Ovary (tissue), 9 donors: ENCODE measurements around the gene SMARCB1. TPM values are rescaled to one million over a fixed set of nuclear protein-coding genes. Genes with fewer than 3 reads are reported as not detected.

Experiments used
- DNase-seq, 5 donors: peaks; one replicate each; pipeline ENCODE4 v3.0.0-alpha.2; 2019 to 2020
- H3K27ac ChIP-seq, 2 donors: fragments of 200-600 bp; one replicate each; pipeline versions ENCODE4 v1.5.1 to v1.8.0; 2019 to 2022
- H3K27me3 ChIP-seq: fragments of 200-600 bp; one replicate; pipeline ENCODE4 v1.8.0; 2022
- H3K36me3 ChIP-seq: fragments of 200-600 bp; sonication (generic); one replicate; pipeline ENCODE4 v1.5.1; 2019
- H3K4me1 ChIP-seq: one replicate; pipeline ENCODE4 v1.8.1; 2013; ENCODE audit warnings: mild to moderate bottlenecking, moderate library complexity; ENCODE audit not compliant: insufficient read depth
- H3K4me3 ChIP-seq: fragments of 200-600 bp; sonication (generic); one replicate; pipeline ENCODE4 v1.5.1; 2017
- H3K9me3 ChIP-seq, 2 donors: fragments of 200-600 bp in 1 of 2; sonication (generic) in 1 of 2; one replicate each; pipeline versions ENCODE4 v1.5.1 to v1.8.1; 2013 to 2019; ENCODE audit warnings: mild to moderate bottlenecking in 1 of 2, moderate library complexity in 1 of 2
- EP300 ChIP-seq: sonication (generic); formaldehyde crosslinking; IDR thresholded peaks from one replicate; pipeline ENCODE4 v1.6.1; 2017; ENCODE audit warnings: antibody characterized with exemption
- POLR2A ChIP-seq: fragments of 450-650 bp; IDR thresholded peaks from one replicate; pipeline ENCODE4 v1.6.1; 2017; ENCODE audit warnings: antibody characterized with exemption, mild to moderate bottlenecking, moderate library complexity
- WGBS, 3 donors: extraction: QIAGEN DNeasy Blood & Tissue Kit in 1 of 3; methylation state at CpG; one replicate each; pipeline versions ENCODE4 v1.1.5 to v1.1.7; 2013 to 2017; 5-methylcytosine and 5-hydroxymethylcytosine counted together
- intact Hi-C, 4 donors: fragments of 100-400 bp; cut with DNase I; formaldehyde crosslinking; loops; one replicate each; pipeline versions ENCODE4 v1.11.0 to v1.15.1; 2022 to 2023
- polyA plus RNA-seq, 2 donors: library from polyadenylated mRNA; stranded (reverse); fragments of 200-250 nt in 1 of 2; fragments of 350-450 nt in 1 of 2; fragmentation: Illumina TruSeq in 1 of 2; extraction: RNeasy Lipid Tissue Mini Kit (QIAGEN cat#74804) in 1 of 2; gene quantifications; one replicate each; pipeline ENCODE4 v1.2.3, GENCODE V29; 2013 to 2014
- total RNA-seq, 7 donors: library from RNA; depleted of rRNA in 2 of 7; stranded (reverse); fragments of >200 nt in 2 of 7; fragmentation: NEBNext Ultra II Directional in 3 of 7; extraction: Animal tissue kit (Norgen Biotek cat#: 25700) in 3 of 7; gene quantifications; one replicate each; pipeline versions ENCODE4 v1.1.0 to v1.2.4, GENCODE V29; 2016 to 2023
- TF ChIP-seq, protein P1 (sequence below), 3 donors: fragments of 450-650 bp in 2 of 3; fragments of 200-600 bp in 1 of 3; IDR thresholded peaks; one replicate each; pipeline versions ENCODE4 v1.5.1 to v1.8.0; 2016 to 2022; ENCODE audit warnings: antibody characterized with exemption in 3 of 3, mild to moderate bottlenecking in 1 of 3
- donor health status: DM: no; HTN: no; CAD: no; lungs with moderate emphysema.
- donor health status: DM: no; HTN: no; CAD: no.
- donor health status: Bipolar disorder and iron deficiency.
- donor health status: DM: yes; HTN: yes; CAD: no.
- donor health status: DM: no; HTN: no; CAD: no.
- donor health status: DM: yes; HTN: yes; CAD: no.

SMARCB1 gene
- total and polyA plus RNA-seq, 9 donors, result 47.1 to 107 (median 87.0) TPM

DNA sequence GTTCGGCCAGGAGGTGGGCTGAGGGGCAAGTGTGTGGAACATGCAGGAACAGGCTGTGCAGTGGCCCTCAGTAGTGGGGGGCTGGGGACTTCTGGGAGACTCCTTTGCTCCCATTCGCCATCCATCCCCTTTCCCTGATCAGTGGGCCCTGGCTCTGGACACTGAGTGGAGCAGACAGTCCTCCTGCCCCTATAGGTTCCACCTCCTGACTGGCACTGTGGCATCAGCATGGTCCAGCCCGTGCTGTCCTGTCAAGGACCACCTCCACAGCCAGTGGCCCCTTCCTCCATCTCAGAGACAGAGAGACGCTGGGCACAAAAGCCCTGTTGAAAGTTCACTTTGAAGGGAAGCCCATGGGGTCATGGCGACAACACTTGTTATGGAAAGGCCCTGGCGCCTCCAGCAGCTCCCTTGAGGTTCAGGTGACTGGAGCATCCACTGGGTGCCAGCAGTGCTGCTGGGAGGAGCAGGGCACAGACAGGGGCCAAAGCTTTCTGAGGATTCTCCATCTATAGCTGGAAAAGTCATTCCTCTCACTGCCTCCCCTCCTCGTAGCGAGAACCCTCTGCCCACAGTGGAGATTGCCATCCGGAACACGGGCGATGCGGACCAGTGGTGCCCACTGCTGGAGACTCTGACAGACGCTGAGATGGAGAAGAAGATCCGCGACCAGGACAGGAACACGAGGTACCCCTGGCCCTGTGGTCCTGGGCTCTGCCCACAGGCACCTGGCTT, 46.4 kb downstream of the SMARCB1 start:
- Histone ChIP-seq H3K9me3 (no peaks in the 10 kb centered on the region), H3K4me3 (no peak overlapping the region), H3K4me1 (peaks cover 7% of the 10 kb centered on the region), H3K36me3 (no peaks in the 10 kb centered on the region), H3K27ac (no peak overlapping the region), H3K27me3 (no peaks in the 10 kb centered on the region)
- intact Hi-C loops, result no loop called here
- WGBS, 3 donors, result 82 to 87% (median 86%) methylated on average over 16 of the region's 16 CpGs
- TF ChIP-seq, protein P1, sequence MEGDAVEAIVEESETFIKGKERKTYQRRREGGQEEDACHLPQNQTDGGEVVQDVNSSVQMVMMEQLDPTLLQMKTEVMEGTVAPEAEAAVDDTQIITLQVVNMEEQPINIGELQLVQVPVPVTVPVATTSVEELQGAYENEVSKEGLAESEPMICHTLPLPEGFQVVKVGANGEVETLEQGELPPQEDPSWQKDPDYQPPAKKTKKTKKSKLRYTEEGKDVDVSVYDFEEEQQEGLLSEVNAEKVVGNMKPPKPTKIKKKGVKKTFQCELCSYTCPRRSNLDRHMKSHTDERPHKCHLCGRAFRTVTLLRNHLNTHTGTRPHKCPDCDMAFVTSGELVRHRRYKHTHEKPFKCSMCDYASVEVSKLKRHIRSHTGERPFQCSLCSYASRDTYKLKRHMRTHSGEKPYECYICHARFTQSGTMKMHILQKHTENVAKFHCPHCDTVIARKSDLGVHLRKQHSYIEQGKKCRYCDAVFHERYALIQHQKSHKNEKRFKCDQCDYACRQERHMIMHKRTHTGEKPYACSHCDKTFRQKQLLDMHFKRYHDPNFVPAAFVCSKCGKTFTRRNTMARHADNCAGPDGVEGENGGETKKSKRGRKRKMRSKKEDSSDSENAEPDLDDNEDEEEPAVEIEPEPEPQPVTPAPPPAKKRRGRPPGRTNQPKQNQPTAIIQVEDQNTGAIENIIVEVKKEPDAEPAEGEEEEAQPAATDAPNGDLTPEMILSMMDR (IDR thresholded peaks at IDR 0.05), result no peak
- no peak for TF ChIP-seq POLR2A
- TF ChIP-seq EP300, result no peak
- peak in 3 of 5 donors; percentile 14 to 32 (median 21) for DNase-seq

DNA sequence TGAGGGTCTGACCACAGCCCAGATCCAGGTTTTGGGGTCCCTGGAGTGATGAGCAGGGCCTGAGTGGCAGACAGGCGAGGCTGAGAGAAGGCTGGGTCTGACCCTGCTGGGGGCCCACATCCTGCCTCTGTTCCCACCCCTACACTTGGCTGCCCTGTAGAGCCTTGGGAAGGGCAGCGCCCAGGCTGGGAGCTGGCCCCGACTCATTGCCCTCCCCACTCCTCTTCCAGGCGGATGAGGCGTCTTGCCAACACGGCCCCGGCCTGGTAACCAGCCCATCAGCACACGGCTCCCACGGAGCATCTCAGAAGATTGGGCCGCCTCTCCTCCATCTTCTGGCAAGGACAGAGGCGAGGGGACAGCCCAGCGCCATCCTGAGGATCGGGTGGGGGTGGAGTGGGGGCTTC, 47.1 kb downstream of the SMARCB1 start:
- 44 to 60% (median 47%) methylated on average over 13 of the region's 13 CpGs for WGBS, 3 donors
- peak in 3 of 5 donors; percentile 62 to 76 (median 67) for DNase-seq
- no peak overlapping the region for H3K27ac ChIP-seq

DNA sequence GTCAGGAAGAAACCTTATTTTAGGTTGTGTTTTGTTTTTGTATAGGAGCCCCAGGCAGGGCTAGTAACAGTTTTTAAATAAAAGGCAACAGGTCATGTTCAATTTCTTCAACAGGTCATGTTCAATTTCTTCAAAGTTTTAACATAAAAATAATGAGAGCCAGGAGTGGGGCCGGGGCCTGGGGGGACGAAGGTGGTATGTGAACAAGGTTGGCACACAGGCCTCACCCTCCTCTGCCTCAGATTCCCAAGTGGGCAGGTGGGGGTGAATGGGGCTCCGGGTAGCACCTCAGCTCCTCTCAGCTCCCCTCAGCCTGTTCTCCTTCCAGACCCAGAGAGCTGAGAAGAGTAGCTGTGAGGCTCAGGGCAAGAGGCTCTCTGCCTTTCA, 47.6 kb downstream of the SMARCB1 start:
- WGBS, 3 donors, result 82 to 84% (median 83%) methylated on average over 3 of the region's 3 CpGs
- TF ChIP-seq POLR2A, result no peak
- TF ChIP-seq, protein P1 (IDR thresholded peaks at IDR 0.05), result no peak
- TF ChIP-seq EP300, result no peak
- H3K36me3 ChIP-seq, result no peaks in the 10 kb centered on the region
- peak in 1 of 5 donors; percentile 20 for DNase-seq
- H3K27ac ChIP-seq, result peak overlapping the region in 1 of 2 donors; percentile 41
- H3K4me3 ChIP-seq, result no peak overlapping the region
- intact Hi-C loops, result no loop called here
- peaks cover 12% of the 10 kb centered on the region for H3K4me1 ChIP-seq
- H3K9me3 ChIP-seq, result no peaks in the 10 kb centered on the region
- no peaks in the 10 kb centered on the region for H3K27me3 ChIP-seq

More for the DNA sequence above, 47.1 kb downstream of the SMARCB1 start:
- Histone ChIP-seq H3K27me3 (no peaks in the 10 kb centered on the region), H3K9me3 (no peaks in the 10 kb centered on the region), H3K4me3 (no peak overlapping the region), H3K36me3 (no peaks in the 10 kb centered on the region), H3K4me1 (peaks cover 10% of the 10 kb centered on the region)
- intact Hi-C loops, result no loop called here
- TF ChIP-seq, protein P1 (IDR thresholded peaks at IDR 0.05), result no peak
- TF ChIP-seq EP300, result no peak
- no peak for TF ChIP-seq POLR2A

DNA sequence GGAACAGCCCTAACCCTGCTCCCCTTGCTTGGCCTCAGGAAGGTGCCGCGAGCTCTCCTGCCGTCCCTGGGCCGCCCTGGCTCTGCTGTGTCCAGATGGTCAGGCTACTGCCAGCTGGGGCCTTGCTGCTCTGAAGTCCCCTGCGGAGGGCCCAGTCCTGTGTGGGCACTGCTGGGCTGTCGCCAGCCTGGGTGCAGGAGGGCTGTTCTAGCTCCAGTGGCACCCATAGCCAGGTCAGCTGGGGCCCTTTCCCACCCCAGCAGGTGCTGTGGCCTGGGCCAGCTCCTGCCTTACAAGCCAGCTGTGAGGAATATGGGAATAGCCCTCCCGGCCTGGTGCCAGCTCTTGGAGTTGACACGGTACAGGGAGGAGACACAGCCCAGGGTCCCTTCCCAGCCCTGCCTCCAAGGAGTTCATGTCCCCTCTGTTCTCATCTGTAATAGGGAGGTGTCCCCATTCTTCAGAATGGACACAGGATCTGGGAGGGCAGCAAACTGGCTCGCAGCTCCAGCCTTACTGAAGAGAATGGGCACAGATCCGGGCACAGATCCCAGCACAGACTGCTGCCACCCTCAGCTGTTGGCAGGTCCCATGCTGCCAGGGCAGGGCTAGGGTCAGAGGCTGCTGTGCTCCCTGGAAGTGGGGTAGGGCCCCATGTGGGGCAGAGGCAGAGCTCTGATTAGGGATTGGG, 48.2 kb downstream of the SMARCB1 start:
- Histone ChIP-seq H3K4me1 (peaks cover 12% of the 10 kb centered on the region), H3K9me3 (no peaks in the 10 kb centered on the region), H3K4me3 (no peak overlapping the region), H3K27ac (peak overlapping the region; percentile 41 to 42), H3K27me3 (no peaks in the 10 kb centered on the region), H3K36me3 (no peaks in the 10 kb centered on the region)
- TF ChIP-seq, protein P1 (IDR thresholded peaks at IDR 0.05), result no peak
- TF ChIP-seq POLR2A (no peak), EP300 (no peak)
- WGBS, 3 donors, result 69 to 78% (median 73%) methylated on average over 10 of the region's 10 CpGs
- intact Hi-C loops, result no loop called here
- DNase-seq, result peak in 2 of 5 donors; percentile 37 to 50
